Karpas-422 (cell line): ENCODE data around the gene WWC2. TPM values are rescaled to one million over a fixed set of nuclear protein-coding genes. Genes with fewer than 3 reads are reported as not detected.

Source experiments
- DNase-seq: peaks from one replicate; pipeline ENCODE4 v3.0.0-alpha.2; 2015
- H2AFZ ChIP-seq: fragments of 200-600 bp; sonication (generic); 2 replicates; pipeline ENCODE4 v1.6.1; 2014; ENCODE audit warnings: antibody characterized with exemption, low read length, mixed read lengths
- H3K27ac ChIP-seq: fragments of 200-600 bp; sonication (generic); 2 replicates; pipeline ENCODE4 v1.5.1; 2014; ENCODE audit warnings: mild to moderate bottlenecking, low read length, moderate library complexity
- H3K27me3 ChIP-seq: fragments of 200-600 bp; sonication (generic); 2 replicates; pipeline ENCODE4 v1.6.1; 2014; ENCODE audit warnings: low read length, mixed read lengths
- H3K36me3 ChIP-seq: fragments of 200-600 bp; sonication (generic); 2 replicates; pipeline ENCODE4 v1.6.1; 2014; ENCODE audit warnings: low read length, mixed read lengths; ENCODE audit not compliant: insufficient read depth
- H3K4me1 ChIP-seq: fragments of 200-600 bp; sonication (generic); 2 replicates; pipeline ENCODE4 v1.6.1; 2014; ENCODE audit warnings: mild to moderate bottlenecking, low read length, mixed read lengths
- H3K4me2 ChIP-seq: fragments of 200-600 bp; sonication (generic); 2 replicates; pipeline ENCODE4 v1.6.1; 2014; ENCODE audit warnings: low read length, low read depth, mild to moderate bottlenecking; ENCODE audit not compliant: poor library complexity, severe bottlenecking
- H3K4me3 ChIP-seq: fragments of 200-600 bp; sonication (generic); 2 replicates; pipeline ENCODE4 v1.5.1; 2014; ENCODE audit warnings: mild to moderate bottlenecking, antibody characterized with exemption, low read length, mixed read lengths
- H3K79me2 ChIP-seq: fragments of 200-600 bp; sonication (generic); 2 replicates; pipeline ENCODE4 v1.6.1; 2014; ENCODE audit warnings: mild to moderate bottlenecking, low read length, mixed read lengths
- H3K9ac ChIP-seq: fragments of 200-600 bp; sonication (generic); 2 replicates; pipeline ENCODE4 v1.6.0; 2014; ENCODE audit warnings: low read length
- H3K9me2 ChIP-seq: fragments of 200-600 bp; sonication (generic), shearing (Covaris generic); replicated peaks from 2 replicates; pipeline ENCODE4 v1.6.0; 2014; ENCODE audit warnings: mild to moderate bottlenecking, low read length, moderate library complexity; ENCODE audit not compliant: insufficient read depth
- H3K9me3 ChIP-seq: fragments of 300-700, 200-600 bp; sonication (generic); 2 replicates; pipeline ENCODE4 v1.6.1; 2014; ENCODE audit warnings: low read length, mixed read lengths
- H4K20me1 ChIP-seq: fragments of 200-600 bp; sonication (generic); 2 replicates; pipeline ENCODE4 v1.6.1; 2014; ENCODE audit warnings: mild to moderate bottlenecking, antibody characterized with exemption, low read length, low read depth; ENCODE audit not compliant: insufficient read depth
- total RNA-seq: library from RNA; depleted of rRNA; stranded (reverse); fragments of >200 nt; shearing (Covaris generic); gene quantifications from 2 replicates; pipeline ENCODE4 v1.2.3, GENCODE V29; 2014; ENCODE audit warnings: low replicate concordance

WWC2 gene
- total RNA-seq, 1 experiment from 2014 or later: not detected

DNA sequence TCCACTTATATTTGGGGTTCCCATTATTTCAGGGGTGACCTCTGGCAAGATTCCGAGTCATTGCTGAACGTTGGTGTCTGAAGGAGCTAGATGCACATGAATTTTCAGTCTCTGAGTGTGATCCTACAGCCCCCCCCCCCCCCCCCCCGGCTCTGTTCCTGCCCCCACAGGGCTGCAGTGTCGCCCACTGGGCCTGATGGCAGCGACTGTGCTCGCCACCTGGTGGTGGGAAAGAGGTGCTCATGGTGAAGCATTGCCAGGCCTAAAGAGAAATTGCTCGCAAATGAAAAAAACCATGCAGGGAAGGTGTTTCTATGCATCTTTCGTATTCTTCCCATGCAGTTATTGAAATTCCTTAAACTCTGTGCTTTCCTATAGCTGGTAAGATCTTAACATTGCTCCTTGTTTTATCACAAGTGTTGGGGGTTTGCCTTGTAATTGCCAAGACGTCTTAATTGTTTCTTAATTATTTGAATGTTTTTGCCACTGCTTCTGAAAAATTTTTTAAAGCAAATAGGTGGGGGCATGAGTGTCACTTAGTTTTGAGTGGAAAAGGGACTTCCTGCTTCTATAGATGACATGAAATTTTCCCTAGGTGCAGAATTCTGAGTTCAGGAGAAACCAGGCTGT lies 157.8 kb downstream of the WWC2 start:
- Histone ChIP-seq H3K9me2 (no peaks in the 10 kb centered on the region), H4K20me1 (no peaks in the 10 kb centered on the region), H3K4me2 (no peak overlapping the region), H3K27me3 (no peaks in the 10 kb centered on the region), H3K9ac (no peak overlapping the region), H3K4me3 (no peak overlapping the region), H3K27ac (no peak overlapping the region), H3K36me3 (no peaks in the 10 kb centered on the region), H2AFZ (no peak overlapping the region), H3K9me3 (no peaks in the 10 kb centered on the region), H3K4me1 (no peaks in the 10 kb centered on the region), H3K79me2 (no peaks in the 10 kb centered on the region)
- peak; percentile 59 for DNase-seq

GRCh38 chr4:183257808-183258207 lies 158.8 kb downstream of the WWC2 start:
- DNase-seq: no peak
- no peaks in the 10 kb centered on the region for H3K9me3 ChIP-seq
- no peaks in the 10 kb centered on the region for H3K79me2 ChIP-seq

GRCh38 chr4:183260491-183261151 lies 161.6 kb downstream of the WWC2 start:
- Histone ChIP-seq H2AFZ (no peak overlapping the region), H3K36me3 (no peaks in the 10 kb centered on the region), H3K9me3 (no peaks in the 10 kb centered on the region), H3K27me3 (no peaks in the 10 kb centered on the region), H3K4me1 (no peaks in the 10 kb centered on the region), H3K79me2 (no peaks in the 10 kb centered on the region), H3K9ac (no peak overlapping the region), H4K20me1 (no peaks in the 10 kb centered on the region), H3K9me2 (no peaks in the 10 kb centered on the region), H3K27ac (no peak overlapping the region), H3K4me2 (no peak overlapping the region), H3K4me3 (no peak overlapping the region)
- DNase-seq: no peak

More at GRCh38 chr4:183257808-183258207, 158.8 kb downstream of the WWC2 start:
- Histone ChIP-seq H3K4me2 (no peak overlapping the region), H2AFZ (no peak overlapping the region), H3K4me1 (no peaks in the 10 kb centered on the region), H3K27me3 (no peaks in the 10 kb centered on the region), H3K4me3 (no peak overlapping the region), H3K9me2 (no peaks in the 10 kb centered on the region), H3K9ac (no peak overlapping the region), H4K20me1 (no peaks in the 10 kb centered on the region), H3K36me3 (no peaks in the 10 kb centered on the region), H3K27ac (no peak overlapping the region)

DNA sequence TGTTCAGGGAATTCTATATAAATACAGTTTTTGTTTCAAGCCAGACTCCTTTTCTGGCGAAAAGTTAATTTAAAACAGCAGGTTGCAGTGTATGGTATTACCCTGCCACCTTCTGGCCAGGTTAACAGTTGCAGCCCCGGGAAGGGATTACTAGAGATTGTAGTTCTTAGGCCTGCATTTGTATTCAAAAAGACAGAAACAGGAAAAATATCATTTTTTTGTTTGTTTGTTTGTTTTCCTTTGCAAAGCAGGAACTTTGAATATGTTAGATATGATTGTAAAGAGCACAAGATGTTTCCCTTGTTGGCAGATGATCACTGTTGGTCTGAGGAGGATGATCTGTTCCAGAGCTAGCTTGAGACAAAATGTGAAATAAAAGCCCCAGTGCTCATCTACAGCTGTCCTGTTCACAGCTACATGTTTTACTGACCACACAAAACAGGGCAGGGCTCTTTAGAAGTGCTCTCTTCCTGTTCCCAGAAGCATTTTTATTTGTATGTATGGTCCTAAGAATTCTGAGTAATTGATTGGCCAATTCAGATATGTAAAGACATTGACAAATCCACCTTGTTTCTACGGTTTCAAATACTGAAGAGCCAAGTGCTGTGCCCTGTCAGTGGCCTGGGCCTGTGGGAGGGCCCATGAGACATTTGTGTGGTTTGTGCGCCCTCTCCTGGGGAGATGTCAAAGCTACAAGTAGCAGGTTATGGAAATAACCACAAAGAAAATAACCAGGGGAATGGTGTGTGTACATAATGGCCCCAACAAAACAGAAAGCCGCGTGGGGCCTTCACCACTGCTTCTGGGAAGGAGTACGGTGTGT lies 163.1 kb downstream of the WWC2 start:
- Histone ChIP-seq H3K4me1 (no peaks in the 10 kb centered on the region), H3K9ac (no peak overlapping the region)

DNA sequence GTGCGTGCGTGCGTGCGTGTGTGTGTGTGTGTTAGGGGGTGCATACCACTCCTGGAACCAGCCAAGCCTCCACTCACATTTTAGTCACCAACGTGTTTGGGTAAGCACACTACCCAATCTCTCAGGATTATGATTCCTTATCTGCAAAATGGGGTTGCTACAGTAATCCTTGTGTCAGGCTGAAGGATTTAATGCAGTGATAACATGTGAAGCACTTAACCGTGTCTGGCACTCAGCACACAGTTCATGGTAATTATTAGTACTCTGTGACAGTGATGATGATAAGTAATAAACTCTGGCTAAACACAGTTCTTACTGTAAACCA lies 163.7 kb downstream of the WWC2 start:
- Histone ChIP-seq H3K4me3 (no peak overlapping the region), H3K4me1 (no peaks in the 10 kb centered on the region), H3K27ac (no peak overlapping the region), H3K9ac (no peak overlapping the region), H3K79me2 (no peaks in the 10 kb centered on the region), H3K4me2 (no peak overlapping the region), H3K27me3 (no peaks in the 10 kb centered on the region), H3K9me2 (no peaks in the 10 kb centered on the region), H4K20me1 (no peaks in the 10 kb centered on the region), H2AFZ (no peak overlapping the region), H3K36me3 (no peaks in the 10 kb centered on the region), H3K9me3 (no peaks in the 10 kb centered on the region)
- no peak for DNase-seq

More for the DNA sequence above, 163.1 kb downstream of the WWC2 start:
- Histone ChIP-seq H3K9me3 (no peaks in the 10 kb centered on the region), H3K4me3 (no peak overlapping the region), H3K9me2 (no peaks in the 10 kb centered on the region), H4K20me1 (no peaks in the 10 kb centered on the region), H3K36me3 (no peaks in the 10 kb centered on the region), H2AFZ (no peak overlapping the region), H3K4me2 (no peak overlapping the region), H3K27ac (no peak overlapping the region), H3K79me2 (no peaks in the 10 kb centered on the region), H3K27me3 (no peaks in the 10 kb centered on the region)
- DNase-seq: peak; percentile 75

- Histone ChIP-seq H3K36me3 (no peaks in the 10 kb centered on the region), H3K79me2 (no peaks in the 10 kb centered on the region), H3K27ac (no peak overlapping the region), H3K9ac (no peak overlapping the region), H3K9me2 (no peaks in the 10 kb centered on the region), H4K20me1 (no peaks in the 10 kb centered on the region), H3K4me1 (no peaks in the 10 kb centered on the region), H3K9me3 (no peaks in the 10 kb centered on the region), H2AFZ (no peak overlapping the region), H3K27me3 (no peaks in the 10 kb centered on the region), H3K4me3 (no peak overlapping the region), H3K4me2 (no peak overlapping the region)
- DNase-seq: no peak
Measured at GRCh38 chr4:183263787-183264386, 164.8 kb downstream of the WWC2 start.

DNA sequence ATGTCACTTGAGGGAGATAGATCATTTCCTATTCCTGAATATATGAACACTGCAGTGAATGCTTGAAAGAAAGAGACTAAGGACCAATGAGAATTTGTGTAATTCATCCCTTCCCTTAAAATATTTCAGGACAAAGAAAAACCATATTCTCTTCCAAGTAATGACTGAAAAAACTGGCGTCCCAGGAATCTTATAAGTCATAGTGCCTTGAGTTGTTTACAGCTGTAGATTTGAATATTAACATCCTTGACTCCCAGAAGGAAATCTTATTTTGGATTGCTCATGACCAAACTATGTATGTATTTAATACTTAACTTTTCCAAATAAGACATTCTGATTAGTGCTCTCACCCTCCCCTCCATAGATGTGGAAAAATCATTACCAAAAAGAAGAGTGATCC lies 165.6 kb downstream of the WWC2 start:
- Histone ChIP-seq H4K20me1 (no peaks in the 10 kb centered on the region), H3K9ac (no peak overlapping the region)
- no peak for DNase-seq

DNA sequence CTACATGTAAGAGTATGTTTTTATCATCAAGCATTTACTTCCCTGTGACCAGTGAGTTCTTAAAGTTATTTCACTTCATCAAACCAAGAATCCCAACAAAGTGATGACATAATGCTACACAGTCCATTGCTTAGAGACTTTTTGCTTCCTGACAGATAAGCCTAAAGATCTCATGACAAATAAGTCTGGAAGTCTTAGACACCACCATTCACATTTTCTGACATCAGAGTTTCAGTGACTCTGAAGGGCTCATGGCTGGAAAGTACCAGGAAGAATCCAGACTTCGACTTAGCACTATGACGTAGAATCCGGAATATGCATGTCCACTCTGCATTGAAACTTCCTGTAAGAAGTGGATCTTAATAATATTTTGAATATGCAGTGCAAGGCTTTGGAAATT lies 167.3 kb downstream of the WWC2 start:
- no peaks in the 10 kb centered on the region for H3K36me3 ChIP-seq
- no peak overlapping the region for H3K4me2 ChIP-seq
- H3K27ac ChIP-seq: no peak overlapping the region
- no peak for DNase-seq
- H3K9me2 ChIP-seq: no peaks in the 10 kb centered on the region
- H3K27me3 ChIP-seq: no peaks in the 10 kb centered on the region
- no peak overlapping the region for H3K4me3 ChIP-seq
- no peaks in the 10 kb centered on the region for H3K4me1 ChIP-seq
- H3K9me3 ChIP-seq: no peaks in the 10 kb centered on the region
- no peak overlapping the region for H3K9ac ChIP-seq
- H2AFZ ChIP-seq: no peak overlapping the region
- H4K20me1 ChIP-seq: no peaks in the 10 kb centered on the region
- H3K79me2 ChIP-seq: no peaks in the 10 kb centered on the region

More for the DNA sequence above, 165.6 kb downstream of the WWC2 start:
- no peaks in the 10 kb centered on the region for H3K27me3 ChIP-seq
- no peak overlapping the region for H3K4me2 ChIP-seq
- no peaks in the 10 kb centered on the region for H3K79me2 ChIP-seq
- no peaks in the 10 kb centered on the region for H3K9me3 ChIP-seq
- no peaks in the 10 kb centered on the region for H3K9me2 ChIP-seq
- H3K4me3 ChIP-seq: no peak overlapping the region
- no peaks in the 10 kb centered on the region for H3K4me1 ChIP-seq
- H3K27ac ChIP-seq: no peak overlapping the region
- H2AFZ ChIP-seq: no peak overlapping the region
- no peaks in the 10 kb centered on the region for H3K36me3 ChIP-seq
